PFSK-1 (cell line): Measurements from ENCODE around the gene JPH3.

Source experiments
- FOXP2 ChIP-seq: optimal IDR thresholded peaks from 2 replicates; pipeline ENCODE3; 2011; ENCODE audit warnings: borderline replicate concordance, control low read depth, inconsistent platforms; ENCODE audit not compliant: insufficient read depth; ENCODE audit errors: extremely low read length, extremely low read depth
- POLR2AphosphoS5 ChIP-seq: IDR thresholded peaks from 2 replicates; pipeline ENCODE4 v1.6.1; 2012; ENCODE audit warnings: low read depth, mild to moderate bottlenecking, control low read depth, low read length, moderate library complexity
- REST ChIP-seq, 2 experiments: IDR thresholded peaks; 2 replicates each; pipeline versions ENCODE4 v1.6.1 to v1.8.0; 2011 to 2012; ENCODE audit warnings: low read depth in 2 of 2, low read length in 2 of 2, control low read depth in 1 of 2, inconsistent platforms in 1 of 2, mild to moderate bottlenecking in 1 of 2, moderate library complexity in 1 of 2; ENCODE audit not compliant: insufficient read depth in 1 of 2
- SIN3A ChIP-seq: IDR thresholded peaks from 2 replicates; pipeline ENCODE4 v1.6.1; 2012; ENCODE audit warnings: mild to moderate bottlenecking, low read length, moderate library complexity, borderline replicate concordance; ENCODE audit not compliant: insufficient read depth
- TAF1 ChIP-seq: IDR thresholded peaks from 2 replicates; pipeline ENCODE4 v1.6.1; 2012; ENCODE audit warnings: low read length, control low read depth, borderline replicate concordance; ENCODE audit not compliant: insufficient read depth

The JPH3 gene

GRCh38 chr16:87610026-87610425 lies 7.7 kb downstream of the JPH3 start:
- no peak for TF ChIP-seq POLR2AphosphoS5
- no peak for TF ChIP-seq SIN3A
- TF ChIP-seq TAF1, result no peak
- no peak for TF ChIP-seq FOXP2
- no peak for TF ChIP-seq REST (IDR thresholded peaks at IDR 0.05; ENCODE audit: insufficient read depth in 1 of 2, low read depth in 2 of 2, low read length in 2 of 2)

- TF ChIP-seq FOXP2, result no peak
These were observed 9.1 kb downstream of the JPH3 start for GRCh38 chr16:87611456-87611855.

- TF ChIP-seq REST (IDR thresholded peaks at IDR 0.05; ENCODE audit: insufficient read depth in 1 of 2, low read depth in 2 of 2, low read length in 2 of 2) (no peak), POLR2AphosphoS5 (no peak), FOXP2 (no peak), TAF1 (no peak), SIN3A (no peak)
These were observed 11.7 kb downstream of the JPH3 start for GRCh38 chr16:87613961-87614360.

- TF ChIP-seq TAF1 (no peak), FOXP2 (no peak), REST (IDR thresholded peaks at IDR 0.05; ENCODE audit: insufficient read depth in 1 of 2, low read depth in 2 of 2, low read length in 2 of 2) (no peak), SIN3A (no peak), POLR2AphosphoS5 (no peak)
These were observed 13.3 kb downstream of the JPH3 start for GRCh38 chr16:87615621-87616041.

GRCh38 chr16:87616556-87616955 lies 14.2 kb downstream of the JPH3 start:
- TF ChIP-seq POLR2AphosphoS5 (no peak), TAF1 (no peak), REST (IDR thresholded peaks at IDR 0.05; ENCODE audit: insufficient read depth in 1 of 2, low read depth in 2 of 2, low read length in 2 of 2) (no peak), FOXP2 (no peak), SIN3A (no peak)

- no peak for TF ChIP-seq FOXP2
- TF ChIP-seq REST (IDR thresholded peaks at IDR 0.05; ENCODE audit: insufficient read depth in 1 of 2, low read depth in 2 of 2, low read length in 2 of 2), result no peak
- TF ChIP-seq SIN3A, result no peak
These were observed 15.9 kb downstream of the JPH3 start for GRCh38 chr16:87618216-87618615.
